ENCODE measurements around the gene NEBL. TPM values are rescaled to one million over a fixed set of nuclear protein-coding genes. Genes with fewer than 3 reads are reported as not detected.

NEBL gene
- total and polyA plus RNA-seq, 11 donors = 187 to 855 (median 579) TPM

- H3K4me3 ChIP-seq = no peak overlapping the region
- H3K4me1 ChIP-seq = peaks cover 0 to 4% (median 0%) of the 10 kb centered on the region in 12 donors
- peak overlapping the region in 1 of 12 donors; percentile 6 for H3K27ac ChIP-seq
- WGBS, 4 donors = 67 to 88% (median 82%) methylated on average over 4 of the region's 4 CpGs
- no peaks in the 10 kb centered on the region for H3K27me3 ChIP-seq
- TF ChIP-seq CTCF (IDR thresholded peaks at IDR 0.05) = no peak
- no peak for TF ChIP-seq POLR2A (IDR thresholded peaks at IDR 0.05)
- intact Hi-C loops (cut with DNase I) = no loop called here
- ATAC-seq (peak in 1 of 4 donors; percentile 74), DNase-seq (no peak)
- peaks cover 0 to under 1% (median 0%) of the 10 kb centered on the region in 12 donors for H3K9me3 ChIP-seq
- H3K36me3 ChIP-seq = no peaks in the 10 kb centered on the region
Observed at GRCh38 chr10:20742737-20743541, 154.2 kb downstream of the NEBL start.

GRCh38 chr10:20740120-20740519 lies 157.0 kb downstream of the NEBL start:
- ATAC-seq (no peak), DNase-seq (no peak)
- H3K4me1 ChIP-seq = peaks cover 0 to 4% (median 0%) of the 10 kb centered on the region in 12 donors
- TF ChIP-seq CTCF (IDR thresholded peaks at IDR 0.05) = no peak
- no peak for TF ChIP-seq POLR2A (IDR thresholded peaks at IDR 0.05)
- no peaks in the 10 kb centered on the region for H3K27me3 ChIP-seq
- no peaks in the 10 kb centered on the region for H3K36me3 ChIP-seq
- WGBS, 4 donors = 87 to 97% (median 93%) methylated on average over 6 of the region's 6 CpGs
- H3K9me3 ChIP-seq = no peaks in the 10 kb centered on the region
- H3K27ac ChIP-seq = no peak overlapping the region
- intact Hi-C loops (cut with DNase I) = no loop called here
- no peak overlapping the region for H3K4me3 ChIP-seq

- ATAC-seq = no peak
- no peak for DNase-seq
- Histone ChIP-seq H3K4me1 (no peaks in the 10 kb centered on the region), H3K4me3 (no peak overlapping the region), H3K27ac (no peak overlapping the region), H3K9me3 (peaks cover 0 to 9% (median 0%) of the 10 kb centered on the region in 12 donors), H3K27me3 (no peaks in the 10 kb centered on the region), H3K36me3 (no peaks in the 10 kb centered on the region)
- TF ChIP-seq CTCF (IDR thresholded peaks at IDR 0.05) = no peak
- intact Hi-C loops (cut with DNase I) = no loop called here
- WGBS, 4 donors = 85 to 91% (median 91%) methylated on average over 6 of the region's 6 CpGs
Observed at GRCh38 chr10:20737107-20737506, 160.0 kb downstream of the NEBL start.
